ENCODE data around the gene RNF214. TPM values are rescaled to one million over a fixed set of nuclear protein-coding genes. Genes with fewer than 3 reads are reported as not detected.

Gene RNF214
- total RNA-seq, 1 donor from 2014 or later: 5.8 TPM

DNA sequence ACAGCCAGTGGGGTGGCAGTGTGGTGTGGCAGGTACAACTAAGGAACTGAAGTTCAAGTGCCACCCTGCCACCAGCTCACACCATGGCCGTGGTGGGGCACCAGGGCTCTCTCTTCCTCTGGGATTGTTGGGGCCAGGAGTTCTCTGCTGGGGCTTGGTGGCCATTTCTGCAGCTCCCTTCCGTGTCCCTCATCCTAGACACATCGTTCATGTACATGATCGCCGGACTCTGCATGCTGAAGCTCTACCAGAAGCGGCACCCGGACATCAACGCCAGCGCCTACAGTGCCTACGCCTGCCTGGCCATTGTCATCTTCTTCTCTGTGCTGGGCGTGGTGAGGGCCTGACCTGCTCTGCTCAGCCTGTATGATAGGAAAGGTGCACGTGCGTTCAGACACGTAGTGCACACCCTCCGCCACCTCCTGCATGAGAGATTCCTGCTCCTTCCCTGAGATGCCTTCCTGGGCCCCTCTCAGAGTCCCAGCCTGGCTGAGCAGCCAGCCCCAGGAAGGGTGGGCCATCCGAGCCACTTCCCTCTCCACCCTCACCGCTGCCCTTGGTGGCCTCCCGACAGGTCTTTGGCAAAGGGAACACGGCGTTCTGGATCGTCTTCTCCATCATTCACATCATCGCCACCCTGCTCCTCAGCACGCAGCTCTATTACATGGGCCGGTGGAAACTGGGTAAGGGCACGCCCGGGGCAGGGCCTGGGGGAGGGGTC lies 40.6 kb upstream of the RNF214 start:
- H3K36me3 ChIP-seq (ENCODE audit: control insufficient read depth, insufficient read depth, low read length): peaks cover 24% of the 10 kb centered on the region
- DNase-seq (ENCODE audit: low read depth) (no peak), FAIRE-seq (no peak)
- H3K4me3 ChIP-seq (ENCODE audit: low read depth, low read length): no peak overlapping the region
- H3K27me3 ChIP-seq (ENCODE audit: control insufficient read depth, insufficient read depth, low read length): no peaks in the 10 kb centered on the region
- TF ChIP-seq, protein P1, sequence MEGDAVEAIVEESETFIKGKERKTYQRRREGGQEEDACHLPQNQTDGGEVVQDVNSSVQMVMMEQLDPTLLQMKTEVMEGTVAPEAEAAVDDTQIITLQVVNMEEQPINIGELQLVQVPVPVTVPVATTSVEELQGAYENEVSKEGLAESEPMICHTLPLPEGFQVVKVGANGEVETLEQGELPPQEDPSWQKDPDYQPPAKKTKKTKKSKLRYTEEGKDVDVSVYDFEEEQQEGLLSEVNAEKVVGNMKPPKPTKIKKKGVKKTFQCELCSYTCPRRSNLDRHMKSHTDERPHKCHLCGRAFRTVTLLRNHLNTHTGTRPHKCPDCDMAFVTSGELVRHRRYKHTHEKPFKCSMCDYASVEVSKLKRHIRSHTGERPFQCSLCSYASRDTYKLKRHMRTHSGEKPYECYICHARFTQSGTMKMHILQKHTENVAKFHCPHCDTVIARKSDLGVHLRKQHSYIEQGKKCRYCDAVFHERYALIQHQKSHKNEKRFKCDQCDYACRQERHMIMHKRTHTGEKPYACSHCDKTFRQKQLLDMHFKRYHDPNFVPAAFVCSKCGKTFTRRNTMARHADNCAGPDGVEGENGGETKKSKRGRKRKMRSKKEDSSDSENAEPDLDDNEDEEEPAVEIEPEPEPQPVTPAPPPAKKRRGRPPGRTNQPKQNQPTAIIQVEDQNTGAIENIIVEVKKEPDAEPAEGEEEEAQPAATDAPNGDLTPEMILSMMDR (IDR thresholded peaks at IDR 0.05; ENCODE audit: insufficient read depth, low read length, severe bottlenecking): no peak

DNA sequence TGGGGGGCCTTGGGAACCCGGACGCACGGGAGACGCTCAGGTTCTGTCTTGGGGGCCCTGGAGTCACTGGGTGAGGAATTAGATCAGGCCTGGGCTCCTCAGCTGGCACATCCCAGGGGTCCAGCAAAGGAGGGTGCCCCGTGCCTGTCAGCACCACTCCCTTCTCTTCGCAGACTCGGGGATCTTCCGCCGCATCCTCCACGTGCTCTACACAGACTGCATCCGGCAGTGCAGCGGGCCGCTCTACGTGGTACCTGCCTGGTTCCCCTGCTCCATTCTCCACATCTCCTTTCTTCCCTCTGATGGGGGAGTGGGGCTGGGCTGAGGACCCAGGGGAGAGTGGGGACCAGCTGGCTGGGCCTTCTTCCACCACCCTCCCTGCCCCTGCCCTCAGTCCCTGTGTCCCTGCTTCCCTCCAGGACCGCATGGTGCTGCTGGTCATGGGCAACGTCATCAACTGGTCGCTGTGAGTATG lies 40.0 kb upstream of the RNF214 start:
- TF ChIP-seq, protein P1 (IDR thresholded peaks at IDR 0.05; ENCODE audit: insufficient read depth, low read length, severe bottlenecking): no peak
- Histone ChIP-seq H3K36me3 (ENCODE audit: control insufficient read depth, insufficient read depth, low read length) (peaks cover 24% of the 10 kb centered on the region), H3K27me3 (ENCODE audit: control insufficient read depth, insufficient read depth, low read length) (no peaks in the 10 kb centered on the region), H3K4me3 (ENCODE audit: low read depth, low read length) (no peak overlapping the region)
- FAIRE-seq: peak; percentile 36
- DNase-seq (ENCODE audit: low read depth): no peak

DNA sequence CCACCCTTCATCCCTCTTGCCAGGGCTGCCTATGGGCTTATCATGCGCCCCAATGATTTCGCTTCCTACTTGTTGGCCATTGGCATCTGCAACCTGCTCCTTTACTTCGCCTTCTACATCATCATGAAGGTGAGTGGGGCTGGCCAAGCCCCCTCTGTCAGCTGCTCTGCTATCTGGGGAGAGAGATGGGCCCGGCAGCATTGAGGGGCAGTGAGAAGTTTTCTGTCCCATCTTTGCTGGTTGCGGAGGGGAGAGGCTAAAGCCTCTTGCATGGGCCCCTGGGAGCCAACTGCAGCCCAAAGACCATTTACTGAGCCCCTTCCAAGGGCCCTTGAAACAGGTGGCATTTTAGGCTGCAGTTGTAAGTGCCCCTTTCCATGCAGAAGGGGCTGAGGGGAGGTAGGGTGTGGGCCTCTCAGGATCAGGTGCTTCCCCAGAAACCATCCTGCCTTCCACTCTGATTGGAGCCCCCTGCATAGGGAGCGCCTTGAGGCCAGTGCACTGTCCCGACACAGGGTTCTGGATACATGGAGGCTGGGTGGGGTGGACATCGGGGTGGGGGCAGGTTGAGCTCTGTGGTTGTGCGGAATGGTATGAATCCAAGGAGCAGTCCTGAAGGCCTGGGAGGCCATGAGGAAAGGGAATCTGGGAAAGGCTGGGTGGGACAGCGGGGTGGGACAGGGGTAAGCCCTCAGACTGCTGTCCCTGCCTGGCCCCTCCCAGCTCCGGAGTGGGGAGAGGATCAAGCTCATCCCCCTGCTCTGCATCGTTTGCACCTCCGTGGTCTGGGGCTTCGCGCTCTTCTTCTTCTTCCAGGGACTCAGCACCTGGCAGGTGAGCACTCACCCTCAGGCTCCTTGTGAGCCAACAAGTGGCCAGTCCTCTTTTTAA lies 39.1 kb upstream of the RNF214 start:
- DNase-seq (ENCODE audit: low read depth) (no peak), FAIRE-seq (no peak)
- Histone ChIP-seq H3K36me3 (ENCODE audit: control insufficient read depth, insufficient read depth, low read length) (peaks cover 22% of the 10 kb centered on the region), H3K27me3 (ENCODE audit: control insufficient read depth, insufficient read depth, low read length) (no peaks in the 10 kb centered on the region), H3K4me3 (ENCODE audit: low read depth, low read length) (no peak overlapping the region)
- TF ChIP-seq, protein P1 (IDR thresholded peaks at IDR 0.05; ENCODE audit: insufficient read depth, low read length, severe bottlenecking): no peak

DNA sequence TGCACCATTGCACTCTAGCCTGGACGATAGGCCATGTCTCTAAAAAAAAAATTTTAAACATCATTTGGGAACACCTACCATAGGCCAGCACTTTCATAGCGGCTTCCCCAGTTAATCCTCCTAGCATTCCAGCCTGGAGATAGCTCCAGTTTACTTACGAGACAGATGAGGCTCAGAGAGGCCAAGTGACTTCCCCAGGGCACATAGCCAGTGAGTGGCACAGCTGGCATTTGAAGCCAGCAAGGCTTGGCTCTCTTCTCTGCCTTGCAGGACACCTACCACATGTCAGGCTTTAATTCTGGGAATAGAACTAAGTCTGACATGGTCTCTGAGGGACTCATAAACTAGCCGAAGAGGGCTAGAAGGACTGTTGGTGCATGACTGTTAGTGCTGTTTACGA lies 38.2 kb upstream of the RNF214 start:
- DNase-seq (ENCODE audit: low read depth) (no peak), FAIRE-seq (no peak)
- Histone ChIP-seq H3K36me3 (ENCODE audit: control insufficient read depth, insufficient read depth, low read length) (peaks cover 14% of the 10 kb centered on the region), H3K4me3 (ENCODE audit: low read depth, low read length) (no peak overlapping the region), H3K27me3 (ENCODE audit: control insufficient read depth, insufficient read depth, low read length) (no peaks in the 10 kb centered on the region)
- TF ChIP-seq, protein P1 (IDR thresholded peaks at IDR 0.05; ENCODE audit: insufficient read depth, low read length, severe bottlenecking): no peak

DNA sequence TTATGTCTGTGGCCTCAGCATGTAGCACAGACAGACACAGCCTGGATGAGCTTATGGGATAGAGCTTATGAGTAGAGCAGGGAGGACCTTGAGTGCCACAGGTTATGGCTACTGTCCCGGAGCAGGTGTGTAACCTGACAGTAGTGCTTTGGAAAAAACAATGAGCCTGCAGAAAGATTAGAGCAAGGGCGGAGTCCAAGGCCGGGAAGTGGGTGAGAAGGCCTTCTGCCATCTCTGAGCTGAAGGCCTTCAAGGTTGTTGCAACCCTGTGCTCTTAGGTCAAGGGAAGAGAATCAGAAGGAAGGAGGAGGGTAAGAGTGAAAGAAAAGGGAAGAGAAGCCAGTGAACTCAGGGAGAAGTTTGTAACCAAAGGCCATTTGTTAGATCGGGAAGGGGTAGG lies 37.2 kb upstream of the RNF214 start:
- peaks cover 5% of the 10 kb centered on the region for H3K36me3 ChIP-seq (ENCODE audit: control insufficient read depth, insufficient read depth, low read length)
- no peak for DNase-seq (ENCODE audit: low read depth)
- H3K27me3 ChIP-seq (ENCODE audit: control insufficient read depth, insufficient read depth, low read length): no peaks in the 10 kb centered on the region
- TF ChIP-seq, protein P1 (IDR thresholded peaks at IDR 0.05; ENCODE audit: insufficient read depth, low read length, severe bottlenecking): no peak
- H3K4me3 ChIP-seq (ENCODE audit: low read depth, low read length): no peak overlapping the region
- FAIRE-seq: no peak
